K562 (cell line): ENCODE measurements around the gene LRRC25. TPM values are rescaled to one million over a fixed set of nuclear protein-coding genes. Genes with fewer than 3 reads are reported as not detected.

ENCODE experiments used
- BCLAF1 ChIP-seq, 2 experiments: fragments of 450-650 bp in 1 of 2; IDR thresholded peaks; 2 replicates each; pipeline ENCODE4 v1.6.1; 2011 to 2017; ENCODE audit warnings: low read depth in 2 of 2, antibody characterized with exemption in 1 of 2, borderline replicate concordance in 1 of 2, low read length in 1 of 2, mild to moderate bottlenecking in 1 of 2, mixed read lengths in 1 of 2; ENCODE audit not compliant: control insufficient read depth in 1 of 2
- EP300 ChIP-seq: IDR thresholded peaks from 2 replicates; pipeline ENCODE4 v1.6.1; 2012; ENCODE audit warnings: low read length, improper control_type of control experiment
- EP400 ChIP-seq: fragments of 450-650 bp; IDR thresholded peaks from 2 replicates; pipeline ENCODE4 v1.6.1; 2017; ENCODE audit warnings: antibody characterized with exemption, mild to moderate bottlenecking, moderate library complexity
- HDAC1 ChIP-seq, 2 experiments: fragments of 450-650 bp; IDR thresholded peaks; 2 replicates each; pipeline ENCODE4 v1.6.1; 2016 to 2017; ENCODE audit warnings: inconsistent platforms in 1 of 2, mild to moderate bottlenecking in 1 of 2, moderate library complexity in 1 of 2
- HNRNPLL ChIP-seq: fragments of 200-400 bp; formaldehyde crosslinking; IDR thresholded peaks from 2 replicates; pipeline ENCODE4 v1.6.1; 2017; ENCODE audit warnings: low read length, low read depth, mild to moderate bottlenecking; ENCODE audit not compliant: poor library complexity, severe bottlenecking
- ILF3 ChIP-seq: fragments of 450-650 bp; IDR thresholded peaks from 2 replicates; pipeline ENCODE4 v1.6.1; 2018; ENCODE audit warnings: antibody characterized with exemption, mild to moderate bottlenecking, moderate library complexity, borderline replicate concordance
- KAT7 ChIP-seq: sonication (generic); formaldehyde crosslinking; IDR thresholded peaks from 2 replicates; pipeline ENCODE4 v1.8.0; 2022; ENCODE audit warnings: missing genetic modification reagents, mild to moderate bottlenecking, borderline replicate concordance
- KDM4B ChIP-seq, 2 experiments: fragments of 450-650 bp in 1 of 2; sonication (generic) in 1 of 2; IDR thresholded peaks; 2 replicates each; pipeline ENCODE4 v1.6.1; 2016 to 2017; ENCODE audit warnings: borderline replicate concordance in 2 of 2, antibody characterized with exemption in 1 of 2, low read depth in 1 of 2, mild to moderate bottlenecking in 1 of 2
- POLR2AphosphoS5 ChIP-seq: IDR thresholded peaks from 2 replicates; pipeline ENCODE4 v1.6.1; 2011; ENCODE audit warnings: mild to moderate bottlenecking, low read depth, low read length, moderate library complexity; ENCODE audit not compliant: control insufficient read depth, insufficient read depth
- SIX5 ChIP-seq, 2 experiments: IDR thresholded peaks; 2 replicates each; pipeline ENCODE4 v1.6.1; 2011; ENCODE audit warnings: low read length in 2 of 2, borderline replicate concordance in 1 of 2, low read depth in 1 of 2, mild to moderate bottlenecking in 1 of 2, moderate library complexity in 1 of 2; ENCODE audit not compliant: insufficient read depth in 1 of 2
- SNAPC5 ChIP-seq: fragments of 250-450 bp; sonication (Bioruptor Pico); IDR thresholded peaks from 2 replicates; pipeline ENCODE4 v1.8.0; 2021; ENCODE audit warnings: moderate library complexity, mild to moderate bottlenecking, inconsistent platforms
- TAF1 ChIP-seq: IDR thresholded peaks from 2 replicates; pipeline ENCODE4 v1.6.1; 2011; ENCODE audit warnings: mild to moderate bottlenecking, low read length, moderate library complexity; ENCODE audit not compliant: insufficient read depth, control insufficient read depth, severe bottlenecking; ENCODE audit errors: extremely low read depth
- TEAD2 ChIP-seq: fragments of 450-650 bp; IDR thresholded peaks from 2 replicates; pipeline ENCODE4 v1.6.1; 2016; ENCODE audit warnings: missing genetic modification characterization, control low read depth, missing compliant biosample characterization
- XRCC3 ChIP-seq: fragments of 450-650 bp; IDR thresholded peaks from 2 replicates; pipeline ENCODE4 v1.6.1; 2017; ENCODE audit warnings: mild to moderate bottlenecking, moderate library complexity
- ZBTB34 ChIP-seq: fragments of 250-450 bp; sonication (Bioruptor Pico); IDR thresholded peaks from 2 replicates; pipeline ENCODE4 v1.8.0; 2021; ENCODE audit warnings: mild to moderate bottlenecking, moderate library complexity
- ZNF280A ChIP-seq: fragments of 450-650 bp; IDR thresholded peaks from 2 replicates; pipeline ENCODE4 v1.6.1; 2018; ENCODE audit warnings: mild to moderate bottlenecking, low read depth; ENCODE audit not compliant: partially characterized antibody
- ZNF436 ChIP-seq: fragments of 250-450, 450-650 bp; sonication (Bioruptor Pico); formaldehyde crosslinking; IDR thresholded peaks from 2 replicates; pipeline ENCODE4 v1.7.0; 2020; ENCODE audit warnings: mild to moderate bottlenecking
- ZNF551 ChIP-seq: fragments of 250-450 bp; sonication (Bioruptor Pico); IDR thresholded peaks from 2 replicates; pipeline ENCODE4 v1.5.0; 2021; ENCODE audit warnings: mild to moderate bottlenecking, moderate library complexity
- ZSCAN29 ChIP-seq: fragments of 450-650 bp; IDR thresholded peaks from 2 replicates; pipeline ENCODE4 v1.6.1; 2017
- polyA plus RNA-seq, 8 experiments: library from polyadenylated mRNA; depleted of rRNA in 4 of 8; stranded (reverse) in 5 of 8; unstranded in 3 of 8; fragments of >200 nt; fragmentation: Nextera tagmentation in 2 of 8; fragmentation: Illumina TruSeq in 1 of 8; extraction: Ambion mirVana in 2 of 8; extraction: Trizol in 1 of 8; gene quantifications; 2 replicates each; pipeline versions ENCODE4 v1.2.1 to v1.2.3, GENCODE V29; 2011 to 2014; ENCODE audit warnings: inconsistent platforms in 1 of 8, missing spikeins in 1 of 8
- total RNA-seq, 7 experiments: library from RNA; depleted of rRNA in 6 of 7; stranded (reverse); fragments of >200 nt in 6 of 7; fragmentation: Illumina TruSeq in 2 of 7; extraction: Trizol in 2 of 7; gene quantifications; 2 replicates each; pipeline versions ENCODE4 v1.2.1 to v1.2.3, GENCODE V29; 2011 to 2021; ENCODE audit warnings: low replicate concordance in 1 of 7

LRRC25 gene
- total and polyA plus RNA-seq, 9 of the 15 experiments (the other 6 are each of a cell fraction or from before 2014, with no cell fraction given) = 0.07 to 0.36 (median 0.10) TPM; not detected in 3

- TF ChIP-seq BCLAF1 (IDR thresholded peaks at IDR 0.05; ENCODE audit: borderline replicate concordance in 1 of 2, control insufficient read depth in 1 of 2, low read depth in 2 of 2, low read length in 1 of 2) (no peak), SNAPC5 (CRISPR knock-in tag) (no peak), ZNF551 (CRISPR knock-in tag) (no peak), HNRNPLL (no peak), EP300 (no peak), ZNF280A (no peak), ILF3 (no peak), SIX5 (IDR thresholded peaks at IDR 0.05; ENCODE audit: borderline replicate concordance in 1 of 2, insufficient read depth in 1 of 2, low read depth in 1 of 2, low read length in 2 of 2) (no peak), ZBTB34 (no peak), ZSCAN29 (no peak), ZNF436 (CRISPR knock-in tag) (no peak), TAF1 (no peak), EP400 (no peak), HDAC1 (IDR thresholded peaks at IDR 0.05) (no peak), KDM4B (IDR thresholded peaks at IDR 0.05; ENCODE audit: borderline replicate concordance in 2 of 2, low read depth in 1 of 2) (no peak), XRCC3 (no peak), POLR2AphosphoS5 (no peak), KAT7 (CRISPR knock-in tag) (no peak), TEAD2 (tag) (no peak)
Observed at GRCh38 chr19:18401580-18402112, 4.2 kb upstream of the LRRC25 start (continued).
